ENCODE results near the gene CAPN12.

GRCh38 chr19:38714354-38714778, 29.9 kb downstream of the CAPN12 start:
- TF ChIP-seq GATA2 (IDR thresholded peaks at IDR 0.05; ENCODE audit: low read depth, low read length): no peak
- no peak for TF ChIP-seq GATA3 (IDR thresholded peaks at IDR 0.05; ENCODE audit: low read depth, low read length)

Data from SH-SY5Y (cell line).